Stimulated activated CD8-positive, alpha-beta memory T cell treated with anti-CD3 and anti-CD28 coated beads, Interleukin-7, amount 100 ng/mL, for 48 hours (primary cell): Measurements from ENCODE around the gene PRAMEF5.
"Not testable (repeated sequence)": the region's sequence is repeated elsewhere in the genome, so short reads cannot be mapped to it uniquely, and the experiment has no call there.

Experiments
- DNase-seq, 2 donors: peaks; one replicate each; pipeline ENCODE4 v3.0.0-alpha.2; 2020; ENCODE audit warnings: low read depth in 1 of 2; ENCODE audit errors: extremely low read depth in 1 of 2

The PRAMEF5 gene

GRCh38 chr1:13265124-13265523 is 11.1 kb downstream of the PRAMEF5 start:
- not testable (repeated sequence) for DNase-seq

GRCh38 chr1:13277016-13277415 is 23.0 kb downstream of the PRAMEF5 start:
- DNase-seq, result not testable (repeated sequence)

GRCh38 chr1:13279617-13280016 is 25.6 kb downstream of the PRAMEF5 start:
- not testable (repeated sequence) for DNase-seq

- DNase-seq, result not testable (repeated sequence)
Measured at GRCh38 chr1:13285037-13285436, 31.0 kb downstream of the PRAMEF5 start, which contains the start of gene PRAMEF8. TSS of gene PRAMEF8 (minus strand) at chr1:13285137. CDS start at chr1:13284091, 1,046 bp downstream.

GRCh38 chr1:13289030-13289429 is 35.0 kb downstream of the PRAMEF5 start:
- not testable (repeated sequence) for DNase-seq

GRCh38 chr1:13297216-13297931 is 43.4 kb downstream of the PRAMEF5 start:
- DNase-seq, result not testable (repeated sequence)

GRCh38 chr1:13298699-13299098 is 44.7 kb downstream of the PRAMEF5 start:
- not testable (repeated sequence) for DNase-seq

GRCh38 chr1:13302197-13302596 is 48.2 kb downstream of the PRAMEF5 start:
- not testable (repeated sequence) for DNase-seq

GRCh38 chr1:13303239-13303638 is 49.2 kb downstream of the PRAMEF5 start, which contains the start of gene PRAMEF33:
TSS of gene PRAMEF33 (plus strand) at chr1:13303539. CDS start at chr1:13305955, 2,416 bp downstream.
- DNase-seq, result not testable (repeated sequence)
